ENCODE measurements around the gene NDST1. TPM values are rescaled to one million over a fixed set of nuclear protein-coding genes. Genes with fewer than 3 reads are reported as not detected.

Gene NDST1
- total and polyA plus RNA-seq, 2 donors (not counting 3 experiments of a cell fraction or from before 2014, with no cell fraction given): 38.6 to 102 TPM

DNA sequence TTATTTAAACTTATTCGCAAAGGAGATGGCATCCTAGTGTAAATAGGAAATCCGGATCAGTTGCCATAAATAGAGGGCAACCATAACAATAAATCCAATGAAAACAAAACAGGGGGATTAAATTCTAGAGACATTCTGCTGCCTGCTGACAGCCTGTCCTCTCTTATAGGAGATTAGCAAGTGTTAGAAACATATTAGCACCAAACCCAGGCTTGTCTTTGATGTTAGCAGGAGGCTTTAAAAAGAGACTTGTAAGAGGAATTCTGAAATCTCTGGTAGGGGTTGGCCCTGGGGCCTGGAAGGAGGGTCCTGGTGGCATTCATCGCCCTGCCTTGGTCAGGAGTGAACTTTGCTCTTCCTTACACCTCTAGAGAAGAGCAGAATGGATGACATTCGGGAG, 21.6 kb downstream of the NDST1 start:
- Histone ChIP-seq H3K9ac (replicated peaks; ENCODE audit: extremely low read depth, insufficient read depth, low read length) (no peak overlapping the region), H3K9me1 (replicated peaks; ENCODE audit: control insufficient read depth, extremely low read depth, insufficient read depth, low read length) (no peaks in the 10 kb centered on the region), H3K27me3 (ENCODE audit: control insufficient read depth in 2 of 2, insufficient read depth in 2 of 2, low read length in 2 of 2) (no peaks in the 10 kb centered on the region), H3K4me1 (ENCODE audit: control insufficient read depth, extremely low read depth, insufficient read depth, low read length) (no peaks in the 10 kb centered on the region), H3K27ac (ENCODE audit: insufficient read depth, low read depth, low read length) (no peak overlapping the region), H2AFZ (ENCODE audit: low read depth, low read length) (no peak overlapping the region), H3K79me2 (ENCODE audit: control insufficient read depth, insufficient read depth, low read length) (peaks cover 11% of the 10 kb centered on the region), H3K4me2 (ENCODE audit: insufficient read depth, low read length) (no peak overlapping the region), H3K9me3 (replicated peaks; ENCODE audit: control insufficient read depth, insufficient read depth, low read length) (no peaks in the 10 kb centered on the region), H4K20me1 (replicated peaks; ENCODE audit: control insufficient read depth, extremely low read depth, insufficient read depth, low read length) (no peaks in the 10 kb centered on the region), H3K4me3 (replicated peaks in 1 of 3; ENCODE audit: insufficient read depth in 1 of 3, low read depth in 1 of 3, low read length in 3 of 3) (no peak overlapping the region), H3K36me3 (ENCODE audit: control insufficient read depth in 2 of 2, extremely low read depth in 1 of 2, insufficient read depth in 2 of 2, low read length in 2 of 2) (peaks cover 0 to 30% of the 10 kb centered on the region in 2 experiments)
- CTCF ChIA-PET: interaction anchor here (1.5 to 2.4 kb wide), 3 partner anchors 40 to 79 kb away, joined by 3 to 16 read pairs (median 6); no protein-coding TSS in a partner anchor
- TF ChIP-seq MYC (IDR thresholded peaks at IDR 0.05; ENCODE audit: low read depth, low read length) (no peak), EZH2 (IDR thresholded peaks at IDR 0.05; ENCODE audit: borderline replicate concordance, low read depth, low read length, severe bottlenecking) (no peak)
- DNase-seq (ENCODE audit: low read depth, low spot score): no peak
- POLR2A ChIA-PET: no interaction called here
- dilution Hi-C loops (cut with MboI; ENCODE audit: extremely low pct_ligation_motif_present, low sequenced_read_pairs): no loop called here
- intact Hi-C loops (cut with micrococcal nuclease): no loop called here
- BruUV-seq (replicated peaks): no TSS peak
- no peak for FAIRE-seq

DNA sequence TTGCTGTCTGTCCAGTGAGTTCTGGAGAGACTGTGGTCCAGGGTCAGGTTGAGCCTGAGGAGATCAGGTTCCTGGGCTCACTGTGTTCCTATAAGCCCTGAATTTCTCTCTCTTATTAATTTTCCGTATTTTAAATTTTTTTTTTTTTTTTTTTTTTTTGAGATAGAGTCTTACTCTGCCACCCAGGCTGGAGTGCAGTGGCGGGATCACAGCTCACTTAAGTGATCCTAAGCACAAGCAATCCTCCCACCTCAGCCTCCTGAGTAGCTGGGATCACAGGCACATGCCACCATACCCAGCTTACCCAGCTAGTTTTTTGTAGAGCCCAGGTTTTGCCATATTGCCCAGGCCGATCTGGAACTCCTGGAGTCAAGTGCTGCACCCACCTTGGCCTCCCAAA, 22.5 kb downstream of the NDST1 start:
- peaks cover 4% of the 10 kb centered on the region for H3K79me2 ChIP-seq (ENCODE audit: control insufficient read depth, insufficient read depth, low read length)
- TF ChIP-seq FOS (IDR thresholded peaks at IDR 0.05; ENCODE audit: borderline replicate concordance, insufficient read depth, low read length) (no peak), POLR2A (IDR thresholded peaks at IDR 0.05; ENCODE audit: low read depth, low read length) (no peak), JUN (IDR thresholded peaks at IDR 0.05; ENCODE audit: borderline replicate concordance, insufficient read depth, insufficient read length, low read depth) (no peak), MYC (IDR thresholded peaks at IDR 0.05; ENCODE audit: low read depth, low read length) (no peak), EZH2 (IDR thresholded peaks at IDR 0.05; ENCODE audit: borderline replicate concordance, low read depth, low read length, severe bottlenecking) (no peak), POLR2AphosphoS5 (IDR thresholded peaks at IDR 0.05; ENCODE audit: insufficient read depth, low read depth, low read length) (no peak), GATA2 (IDR thresholded peaks at IDR 0.05; ENCODE audit: insufficient read depth, insufficient read length, low read depth, low read length) (no peak)
- TF ChIP-seq, protein P1, sequence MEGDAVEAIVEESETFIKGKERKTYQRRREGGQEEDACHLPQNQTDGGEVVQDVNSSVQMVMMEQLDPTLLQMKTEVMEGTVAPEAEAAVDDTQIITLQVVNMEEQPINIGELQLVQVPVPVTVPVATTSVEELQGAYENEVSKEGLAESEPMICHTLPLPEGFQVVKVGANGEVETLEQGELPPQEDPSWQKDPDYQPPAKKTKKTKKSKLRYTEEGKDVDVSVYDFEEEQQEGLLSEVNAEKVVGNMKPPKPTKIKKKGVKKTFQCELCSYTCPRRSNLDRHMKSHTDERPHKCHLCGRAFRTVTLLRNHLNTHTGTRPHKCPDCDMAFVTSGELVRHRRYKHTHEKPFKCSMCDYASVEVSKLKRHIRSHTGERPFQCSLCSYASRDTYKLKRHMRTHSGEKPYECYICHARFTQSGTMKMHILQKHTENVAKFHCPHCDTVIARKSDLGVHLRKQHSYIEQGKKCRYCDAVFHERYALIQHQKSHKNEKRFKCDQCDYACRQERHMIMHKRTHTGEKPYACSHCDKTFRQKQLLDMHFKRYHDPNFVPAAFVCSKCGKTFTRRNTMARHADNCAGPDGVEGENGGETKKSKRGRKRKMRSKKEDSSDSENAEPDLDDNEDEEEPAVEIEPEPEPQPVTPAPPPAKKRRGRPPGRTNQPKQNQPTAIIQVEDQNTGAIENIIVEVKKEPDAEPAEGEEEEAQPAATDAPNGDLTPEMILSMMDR (IDR thresholded peaks at IDR 0.05; ENCODE audit: extremely low read depth in 1 of 2, insufficient read depth in 1 of 2, low read depth in 1 of 2, low read length in 2 of 2): no peak
- TF ChIP-seq, protein P2, sequence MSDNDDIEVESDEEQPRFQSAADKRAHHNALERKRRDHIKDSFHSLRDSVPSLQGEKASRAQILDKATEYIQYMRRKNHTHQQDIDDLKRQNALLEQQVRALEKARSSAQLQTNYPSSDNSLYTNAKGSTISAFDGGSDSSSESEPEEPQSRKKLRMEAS (IDR thresholded peaks at IDR 0.05; ENCODE audit: insufficient read depth, insufficient read length): no peak
- H3K9ac ChIP-seq (replicated peaks; ENCODE audit: extremely low read depth, insufficient read depth, low read length): no peak overlapping the region
- intact Hi-C loops (cut with micrococcal nuclease): no loop called here
- H2AFZ ChIP-seq (ENCODE audit: low read depth, low read length): no peak overlapping the region
- no peaks in the 10 kb centered on the region for H3K27me3 ChIP-seq (ENCODE audit: control insufficient read depth in 2 of 2, insufficient read depth in 2 of 2, low read length in 2 of 2)
- dilution Hi-C loops (cut with MboI; ENCODE audit: extremely low pct_ligation_motif_present, low sequenced_read_pairs): no loop called here
- no peak overlapping the region for H3K4me3 ChIP-seq (replicated peaks in 1 of 3; ENCODE audit: insufficient read depth in 1 of 3, low read depth in 1 of 3, low read length in 3 of 3)
- H3K9me3 ChIP-seq (replicated peaks; ENCODE audit: control insufficient read depth, insufficient read depth, low read length): no peaks in the 10 kb centered on the region
- no peaks in the 10 kb centered on the region for H3K4me1 ChIP-seq (ENCODE audit: control insufficient read depth, extremely low read depth, insufficient read depth, low read length)
- DNase-seq (ENCODE audit: low read depth, low spot score) (no peak), FAIRE-seq (no peak)
- ChIA-PET CTCF (interaction anchor here (1.2 to 2.4 kb wide), 4 partner anchors 11 to 80 kb away, joined by 6 to 16 read pairs (median 8); no protein-coding TSS in a partner anchor), POLR2A (no interaction called here)
- H4K20me1 ChIP-seq (replicated peaks; ENCODE audit: control insufficient read depth, extremely low read depth, insufficient read depth, low read length): no peaks in the 10 kb centered on the region
- BruUV-seq (replicated peaks): no TSS peak
- H3K27ac ChIP-seq (ENCODE audit: insufficient read depth, low read depth, low read length): no peak overlapping the region
- no peaks in the 10 kb centered on the region for H3K9me1 ChIP-seq (replicated peaks; ENCODE audit: control insufficient read depth, extremely low read depth, insufficient read depth, low read length)
- no peak overlapping the region for H3K4me2 ChIP-seq (ENCODE audit: insufficient read depth, low read length)
- H3K36me3 ChIP-seq (ENCODE audit: control insufficient read depth in 2 of 2, extremely low read depth in 1 of 2, insufficient read depth in 2 of 2, low read length in 2 of 2): peaks cover 5 to 37% of the 10 kb centered on the region in 2 experiments

Data from endothelial cell of umbilical vein (primary cell).